Measurements from ENCODE around the gene SLC29A3. TPM values are rescaled to one million over a fixed set of nuclear protein-coding genes. Genes with fewer than 3 reads are reported as not detected.

The SLC29A3 gene
- total RNA-seq, 2 donors from 2014 or later = 14.1 to 16.8 TPM

DNA sequence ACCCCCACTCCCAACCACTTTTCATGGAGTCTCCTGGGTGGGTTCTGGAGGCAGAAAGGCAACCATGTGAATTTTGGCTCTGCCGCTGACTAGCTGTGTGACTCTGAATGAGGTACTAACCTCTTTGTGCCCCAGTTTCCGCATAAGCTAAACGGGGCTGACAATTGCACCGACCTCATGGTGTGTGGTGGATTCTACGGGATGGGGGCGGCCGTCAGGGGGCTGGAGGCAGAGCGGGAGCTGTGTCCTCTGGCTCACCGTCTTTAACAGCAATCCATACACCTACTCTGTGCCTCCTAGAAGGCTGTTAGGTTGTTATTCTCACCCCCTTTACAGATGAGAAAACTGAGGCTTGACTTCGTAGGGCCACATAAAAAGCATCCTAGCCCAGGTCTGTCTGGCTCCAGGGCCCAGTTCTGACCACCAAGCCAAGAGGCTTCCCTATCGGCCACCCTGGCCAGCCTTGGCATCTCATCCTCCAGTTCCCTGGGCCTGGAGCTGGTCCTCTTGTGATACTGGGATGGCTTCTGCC, 4.3 kb upstream of the SLC29A3 start:
- Mint-ChIP-seq H3K36me3 (ENCODE audit: low read depth) (no peaks in the 10 kb centered on the region), H3K27me3 (ENCODE audit: insufficient read depth) (peaks cover 13% of the 10 kb centered on the region), H3K27ac (peak overlapping the region; percentile 65), H3K9me3 (no peaks in the 10 kb centered on the region), H3K4me1 (peaks cover 18% of the 10 kb centered on the region), H3K4me3 (peak overlapping the region; percentile 50)
- Histone ChIP-seq H3K36me3 (ENCODE audit: control insufficient read depth, insufficient read depth, low read length) (no peaks in the 10 kb centered on the region), H3K27me3 (ENCODE audit: control insufficient read depth, insufficient read depth, low read length, poor library complexity, severe bottlenecking) (no peaks in the 10 kb centered on the region), H3K27ac (ENCODE audit: low read depth, low read length) (no peak overlapping the region), H3K9me3 (ENCODE audit: control insufficient read depth, low read length) (no peaks in the 10 kb centered on the region), H3K4me3 (ENCODE audit: low read length) (peak overlapping the region; percentile 65), H3K4me1 (ENCODE audit: control insufficient read depth, insufficient read depth, low read length) (peaks cover 8% of the 10 kb centered on the region), H3K9ac (ENCODE audit: extremely low read depth, low read length, poor library complexity, severe bottlenecking) (no peak overlapping the region)
- no peak for TF ChIP-seq CTCF (conservative IDR thresholded peaks at IDR 0.05)
- WGBS, 2 experiments (ENCODE audit: insufficient coverage in 1 of 2, insufficient read length in 1 of 2) = 68 to 69% methylated on average over 6 to 11 of the region's 11 CpGs
- DNase-seq = no peak

DNA sequence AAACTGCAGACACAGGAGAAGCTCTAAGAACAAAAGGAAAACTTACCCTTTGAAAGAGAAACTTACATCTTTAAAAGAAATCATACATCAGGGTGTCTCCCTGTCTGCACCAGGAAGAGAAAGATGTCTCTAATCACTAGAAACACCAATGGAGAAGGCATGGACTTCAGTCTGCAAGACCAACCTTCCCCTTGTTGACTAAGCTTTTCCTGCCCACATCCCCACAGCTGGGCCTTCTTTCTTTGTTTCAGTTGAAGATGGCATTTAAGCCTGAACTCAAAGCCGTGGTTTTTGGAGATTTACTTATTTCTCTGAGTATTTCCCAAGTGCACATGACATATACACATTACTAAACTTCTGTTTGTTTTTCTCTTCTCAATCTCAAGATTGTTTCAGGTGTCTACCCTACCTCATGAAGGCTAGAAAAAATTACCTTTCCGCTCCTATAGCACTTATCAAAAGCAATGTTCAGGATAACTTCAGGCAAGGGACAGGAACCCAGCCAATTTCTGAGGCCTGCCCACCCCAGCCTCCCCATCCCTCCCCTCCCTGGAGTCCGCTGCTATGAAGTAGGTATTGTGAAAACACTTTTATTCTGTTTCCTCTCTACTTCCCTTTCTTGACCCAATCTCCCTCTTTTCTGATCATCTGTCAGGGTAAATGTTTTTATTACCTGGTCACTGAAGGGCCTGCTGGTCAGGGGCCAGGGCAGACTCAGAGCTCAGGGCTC, 2.8 kb upstream of the SLC29A3 start:
- no peaks in the 10 kb centered on the region for H3K36me3 ChIP-seq (ENCODE audit: control insufficient read depth, insufficient read depth, low read length)
- H3K9me3 ChIP-seq (ENCODE audit: control insufficient read depth, low read length) = no peaks in the 10 kb centered on the region
- peaks cover 12% of the 10 kb centered on the region for H3K27me3 Mint-ChIP-seq (ENCODE audit: insufficient read depth)
- peaks cover 19% of the 10 kb centered on the region for H3K4me1 Mint-ChIP-seq
- TF ChIP-seq CTCF (conservative IDR thresholded peaks at IDR 0.05) = no peak
- peaks cover 4% of the 10 kb centered on the region for H3K4me1 ChIP-seq (ENCODE audit: control insufficient read depth, insufficient read depth, low read length)
- H3K4me3 ChIP-seq (ENCODE audit: low read length) = no peak overlapping the region
- no peak overlapping the region for H3K4me3 Mint-ChIP-seq
- 89 to 90% methylated on average over 2 to 3 of the region's 3 CpGs for WGBS, 2 experiments (ENCODE audit: insufficient coverage in 1 of 2, insufficient read length in 1 of 2)
- no peaks in the 10 kb centered on the region for H3K36me3 Mint-ChIP-seq (ENCODE audit: low read depth)
- no peaks in the 10 kb centered on the region for H3K9me3 Mint-ChIP-seq
- H3K27ac Mint-ChIP-seq = no peak overlapping the region
- no peak overlapping the region for H3K9ac ChIP-seq (ENCODE audit: extremely low read depth, low read length, poor library complexity, severe bottlenecking)
- DNase-seq = no peak
- no peak overlapping the region for H3K27ac ChIP-seq (ENCODE audit: low read depth, low read length)
- no peaks in the 10 kb centered on the region for H3K27me3 ChIP-seq (ENCODE audit: control insufficient read depth, insufficient read depth, low read length, poor library complexity, severe bottlenecking)

- no peak for TF ChIP-seq CTCF (conservative IDR thresholded peaks at IDR 0.05)
- no peak overlapping the region for H3K27ac Mint-ChIP-seq
- WGBS, 2 experiments (ENCODE audit: insufficient coverage in 1 of 2, insufficient read length in 1 of 2) = 80 to 82% methylated on average over 5 to 6 of the region's 6 CpGs
- Histone ChIP-seq H3K4me3 (ENCODE audit: low read length) (no peak overlapping the region), H3K36me3 (ENCODE audit: control insufficient read depth, insufficient read depth, low read length) (no peaks in the 10 kb centered on the region), H3K4me1 (ENCODE audit: control insufficient read depth, insufficient read depth, low read length) (peaks cover 4% of the 10 kb centered on the region), H3K27ac (ENCODE audit: low read depth, low read length) (no peak overlapping the region), H3K9me3 (ENCODE audit: control insufficient read depth, low read length) (no peaks in the 10 kb centered on the region), H3K9ac (ENCODE audit: extremely low read depth, low read length, poor library complexity, severe bottlenecking) (no peak overlapping the region), H3K27me3 (ENCODE audit: control insufficient read depth, insufficient read depth, low read length, poor library complexity, severe bottlenecking) (no peaks in the 10 kb centered on the region)
- no peak for DNase-seq
- H3K36me3 Mint-ChIP-seq (ENCODE audit: low read depth) = no peaks in the 10 kb centered on the region
- peaks cover 11% of the 10 kb centered on the region for H3K27me3 Mint-ChIP-seq (ENCODE audit: insufficient read depth)
- no peak overlapping the region for H3K4me3 Mint-ChIP-seq
- H3K4me1 Mint-ChIP-seq = peaks cover 19% of the 10 kb centered on the region
- H3K9me3 Mint-ChIP-seq = no peaks in the 10 kb centered on the region
These were observed 2.3 kb upstream of the SLC29A3 start for GRCh38 chr10:71316786-71317160.

Measured in endodermal cell (in vitro differentiated cells).